GM19099 (cell line): ENCODE measurements around the gene CYB5B.
A peak's percentile ranks its signal among the peaks of the same experiment; 100 is the strongest.

Experiments
- POLR2A ChIP-seq: IDR thresholded peaks from 3 replicates; pipeline ENCODE4 v1.6.1; 2011; ENCODE audit warnings: low read depth; ENCODE audit not compliant: insufficient read length; ENCODE audit errors: extremely low read depth

Gene CYB5B, protein sequence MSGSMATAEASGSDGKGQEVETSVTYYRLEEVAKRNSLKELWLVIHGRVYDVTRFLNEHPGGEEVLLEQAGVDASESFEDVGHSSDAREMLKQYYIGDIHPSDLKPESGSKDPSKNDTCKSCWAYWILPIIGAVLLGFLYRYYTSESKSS

DNA sequence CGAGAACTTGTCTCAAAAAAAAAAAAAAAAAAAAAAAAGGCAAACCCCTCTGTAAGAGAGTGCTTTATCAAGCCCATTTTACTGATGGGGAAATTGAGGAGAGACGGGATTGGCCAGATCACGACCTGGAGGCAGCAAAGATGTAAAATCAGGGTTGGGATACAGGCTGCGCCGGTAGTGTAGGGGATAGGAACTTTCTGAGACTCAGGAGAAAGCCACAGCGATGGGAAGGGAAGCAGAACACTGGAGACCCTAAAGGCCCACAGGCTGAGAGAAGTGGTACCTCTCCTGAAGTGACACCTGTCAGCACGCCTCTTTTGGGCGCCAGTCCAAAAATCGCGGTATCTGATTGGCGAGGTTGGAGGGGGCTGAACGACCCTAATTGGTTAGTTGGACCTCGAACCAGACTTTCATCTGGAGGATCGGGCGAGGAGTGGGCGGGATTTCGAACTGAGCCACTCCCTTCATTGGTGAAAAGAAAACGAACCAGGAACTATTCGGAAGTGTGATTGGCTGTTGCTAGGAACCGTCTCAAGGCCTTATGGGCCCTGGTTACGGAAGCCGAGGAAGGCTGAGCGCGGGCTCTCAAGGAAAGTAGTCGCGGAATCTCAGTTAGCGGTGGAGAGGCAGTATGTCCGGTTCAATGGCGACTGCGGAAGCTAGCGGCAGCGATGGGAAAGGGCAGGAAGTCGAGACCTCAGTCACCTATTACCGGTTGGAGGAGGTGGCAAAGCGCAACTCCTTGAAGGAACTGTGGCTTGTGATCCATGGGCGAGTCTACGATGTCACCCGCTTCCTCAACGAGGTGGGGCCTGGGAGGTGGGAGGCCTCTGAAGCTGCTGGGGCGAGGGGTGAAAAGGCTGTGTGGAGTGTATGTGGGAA, at the start of gene CYB5B:
CYB5B (plus strand) TSS at position 567 of the 882 bp plus-strand sequence; CDS start at position 632, 65 bp downstream.
- TF ChIP-seq POLR2A: peak; percentile 92

DNA sequence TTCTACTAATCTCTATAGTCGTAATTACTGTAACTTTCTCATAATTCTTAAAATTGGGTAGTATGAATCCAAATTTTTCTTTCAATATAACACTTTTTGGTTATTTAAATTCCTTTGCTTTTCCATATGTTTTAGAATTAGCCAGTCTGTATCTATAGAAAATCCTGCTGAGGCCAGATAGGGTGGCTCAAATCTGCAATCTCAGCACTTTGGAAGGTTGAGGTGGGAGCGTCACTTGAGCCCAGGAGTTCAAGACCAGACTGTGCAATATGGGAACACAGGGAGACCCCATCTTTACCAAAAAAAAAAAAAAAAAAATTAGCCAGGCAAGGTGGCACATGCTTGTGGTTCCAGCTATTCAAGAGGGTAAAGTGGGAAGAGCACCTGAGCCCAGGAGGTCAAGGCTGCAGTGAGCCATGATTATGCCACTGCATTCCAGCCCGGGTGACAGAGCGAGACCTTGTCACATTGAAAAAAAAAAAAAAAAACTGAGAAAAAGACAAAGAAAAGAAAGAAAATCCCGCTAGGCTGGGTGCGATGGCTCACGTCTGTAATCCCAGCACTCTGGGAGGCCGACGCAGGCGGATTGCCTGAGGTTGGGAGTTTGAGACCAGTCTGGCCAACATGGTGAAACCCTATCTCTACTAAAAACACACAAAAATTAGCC, 47.9 kb upstream of the CYB5B start:
- no peak for TF ChIP-seq POLR2A

DNA sequence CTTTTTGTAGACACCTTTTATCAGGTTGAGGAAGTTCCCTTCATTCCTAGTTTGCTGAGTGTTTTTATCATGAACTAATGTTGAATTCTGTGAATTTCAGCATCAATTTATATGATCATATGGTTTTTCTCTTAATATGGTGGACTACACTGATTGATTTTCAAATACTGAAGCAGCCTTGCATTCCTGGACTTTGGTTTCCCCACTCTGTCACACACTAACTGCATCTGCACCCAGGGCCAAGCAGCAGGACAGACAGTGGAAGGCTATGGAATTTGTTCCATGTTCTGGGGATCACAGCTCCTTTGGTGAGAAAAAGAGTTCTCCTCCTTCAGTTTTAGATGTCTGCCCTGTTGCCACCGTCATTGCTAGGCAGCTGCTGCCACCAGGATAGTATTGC, 46.4 kb upstream of the CYB5B start:
- TF ChIP-seq POLR2A: no peak

DNA sequence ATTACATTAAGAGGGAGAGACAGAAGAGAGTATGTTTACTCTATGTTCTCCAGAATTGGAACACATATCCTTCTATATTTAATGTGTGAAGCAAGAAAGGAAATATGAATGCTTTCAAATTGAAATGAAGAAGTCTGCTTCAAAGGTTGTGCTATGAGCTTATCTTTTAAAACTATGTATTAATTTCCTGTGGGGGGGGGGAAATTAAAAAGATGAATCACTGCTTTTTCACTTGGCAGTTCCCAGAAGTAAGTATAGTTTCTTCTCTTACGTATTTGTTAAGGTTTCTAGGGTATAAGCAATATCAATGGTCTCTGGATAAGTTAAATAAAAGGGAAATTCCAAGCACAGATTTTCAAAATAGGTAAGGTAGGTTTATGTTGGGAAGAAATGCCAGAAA, 45.7 kb upstream of the CYB5B start:
- TF ChIP-seq POLR2A: no peak

DNA sequence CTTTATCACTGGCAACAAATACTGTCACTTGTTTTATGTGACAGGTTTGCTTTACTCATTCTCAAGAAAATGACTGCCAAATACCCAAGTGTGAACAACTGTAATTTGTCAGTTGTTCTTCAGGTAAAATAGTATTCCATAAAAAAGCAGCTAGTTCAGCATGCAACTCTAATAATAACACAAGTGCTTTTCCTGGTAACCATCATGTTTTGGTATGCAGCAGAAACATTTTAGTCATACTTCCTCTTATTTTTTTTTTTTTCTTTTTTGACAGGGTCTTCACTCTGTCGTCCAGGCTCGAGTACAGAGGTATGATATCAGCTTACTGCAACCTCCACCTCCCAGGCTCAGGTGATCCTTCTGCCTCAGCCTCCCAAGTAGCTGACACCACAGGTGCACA, 43.2 kb upstream of the CYB5B start:
- TF ChIP-seq POLR2A: no peak

DNA sequence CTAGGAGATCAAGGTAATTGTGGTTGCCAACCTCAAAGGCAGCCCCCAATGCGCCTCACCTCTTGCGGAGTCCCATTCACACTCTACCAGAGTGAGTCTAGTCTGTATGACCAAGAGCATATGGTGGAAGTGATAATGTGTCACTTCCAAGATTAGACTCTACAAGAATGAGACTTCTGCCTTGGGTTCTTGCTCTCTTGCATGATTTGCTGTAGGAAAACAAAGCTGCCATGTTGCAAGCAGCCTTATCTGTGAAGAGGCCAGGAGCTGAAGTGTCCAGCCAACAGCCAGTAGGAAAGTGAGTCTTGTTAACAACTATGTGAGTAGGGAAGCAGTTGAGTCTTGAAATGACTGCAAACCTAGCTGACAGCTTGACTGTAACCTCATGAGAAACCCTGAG, 42.0 kb upstream of the CYB5B start:
- TF ChIP-seq POLR2A: no peak

DNA sequence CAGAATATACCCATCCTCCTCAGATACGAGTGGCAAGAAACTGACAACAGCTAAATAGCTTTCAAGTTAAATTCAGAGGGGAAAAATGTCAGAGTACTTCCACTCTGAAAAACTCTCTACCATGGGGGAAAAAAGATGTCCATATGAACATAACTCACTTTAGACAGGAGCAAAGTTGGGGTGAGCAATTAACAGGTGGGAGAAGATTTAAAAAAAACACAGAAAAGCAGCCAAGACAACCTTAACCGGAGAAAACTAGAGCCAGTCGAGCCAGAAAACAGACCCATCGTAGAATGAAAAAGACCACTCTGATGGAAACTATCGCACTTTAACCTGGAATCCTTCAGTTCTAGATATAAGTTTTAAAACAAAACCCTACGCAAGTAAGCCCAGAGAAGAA, 39.4 kb upstream of the CYB5B start:
- no peak for TF ChIP-seq POLR2A

DNA sequence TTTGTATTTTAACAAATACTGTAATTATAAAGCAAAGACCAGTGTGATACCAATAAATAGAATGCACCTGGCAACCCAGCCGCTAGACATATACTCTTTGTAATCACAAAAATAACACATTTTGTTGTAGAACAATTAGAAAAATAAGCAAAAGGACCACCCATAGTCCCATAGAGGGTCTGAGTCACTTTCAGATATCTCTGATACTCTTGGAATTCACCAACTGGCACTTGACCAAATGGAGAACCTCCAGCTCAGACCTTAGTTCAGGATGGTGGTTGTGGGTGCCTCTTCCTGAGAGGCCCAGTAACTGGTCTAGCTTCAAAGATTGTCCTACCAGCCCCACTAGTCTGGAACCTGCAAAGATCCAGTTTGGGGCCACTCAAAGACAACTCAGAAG, 37.8 kb upstream of the CYB5B start:
- no peak for TF ChIP-seq POLR2A

DNA sequence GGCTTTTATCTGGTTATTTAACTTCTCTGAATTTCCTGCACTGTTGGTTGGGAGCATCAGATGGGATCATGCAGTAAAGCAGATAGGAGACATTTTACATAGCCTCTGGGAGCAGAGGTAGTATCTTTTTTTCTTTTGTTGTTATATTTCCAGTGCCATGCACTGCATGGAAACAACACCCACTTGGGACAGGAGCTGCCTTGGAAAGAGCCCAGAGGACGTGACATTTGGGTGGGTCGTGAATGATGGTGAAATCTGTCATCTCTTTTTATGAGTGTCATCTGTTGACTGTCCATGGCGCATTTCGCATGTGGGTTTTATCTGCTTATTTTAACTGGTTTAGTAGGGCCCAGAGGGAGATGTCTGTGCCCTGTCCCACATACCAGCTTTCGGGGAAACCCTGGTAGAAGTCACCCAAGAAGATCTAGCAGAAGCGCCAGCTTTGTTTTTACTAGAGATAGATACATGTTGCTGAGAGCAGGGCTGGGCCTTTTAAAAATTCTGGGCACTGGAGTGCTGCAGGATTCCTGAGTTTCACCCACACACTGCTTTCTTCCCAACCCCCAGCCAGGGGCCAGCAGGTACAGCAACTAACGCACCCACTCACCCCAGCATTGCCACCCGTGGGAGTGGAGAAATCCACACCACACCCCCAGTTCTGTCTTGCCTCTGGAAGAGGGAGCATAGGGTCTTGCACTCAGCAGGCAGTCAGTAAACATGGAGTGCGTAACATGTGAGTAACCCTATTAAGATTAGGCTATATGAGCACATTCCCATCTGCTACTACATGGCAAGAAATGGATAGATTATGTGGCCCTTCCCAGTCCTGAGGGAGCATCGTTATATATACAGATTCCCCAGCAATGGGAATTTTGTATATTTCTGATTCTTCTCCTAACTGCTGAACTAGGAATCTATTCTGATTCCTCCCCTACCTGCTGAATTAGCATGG, 30.2 kb upstream of the CYB5B start:
- no peak for TF ChIP-seq POLR2A

DNA sequence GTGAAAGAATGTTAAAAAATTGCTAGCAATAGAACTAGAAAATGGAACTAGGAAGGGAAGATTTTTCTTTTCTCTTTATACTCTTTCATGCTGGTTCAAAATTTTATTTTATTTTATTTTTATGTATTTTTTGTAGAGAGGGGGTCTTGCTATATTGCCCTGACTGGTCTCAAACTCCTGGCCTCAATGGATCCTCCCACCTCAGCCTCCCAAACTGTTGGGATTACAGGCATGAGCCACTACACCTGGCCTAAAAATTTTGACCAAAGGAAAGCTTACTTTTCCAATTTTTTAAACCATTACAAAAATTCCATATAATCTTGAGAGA, 28.6 kb upstream of the CYB5B start:
- no peak for TF ChIP-seq POLR2A

DNA sequence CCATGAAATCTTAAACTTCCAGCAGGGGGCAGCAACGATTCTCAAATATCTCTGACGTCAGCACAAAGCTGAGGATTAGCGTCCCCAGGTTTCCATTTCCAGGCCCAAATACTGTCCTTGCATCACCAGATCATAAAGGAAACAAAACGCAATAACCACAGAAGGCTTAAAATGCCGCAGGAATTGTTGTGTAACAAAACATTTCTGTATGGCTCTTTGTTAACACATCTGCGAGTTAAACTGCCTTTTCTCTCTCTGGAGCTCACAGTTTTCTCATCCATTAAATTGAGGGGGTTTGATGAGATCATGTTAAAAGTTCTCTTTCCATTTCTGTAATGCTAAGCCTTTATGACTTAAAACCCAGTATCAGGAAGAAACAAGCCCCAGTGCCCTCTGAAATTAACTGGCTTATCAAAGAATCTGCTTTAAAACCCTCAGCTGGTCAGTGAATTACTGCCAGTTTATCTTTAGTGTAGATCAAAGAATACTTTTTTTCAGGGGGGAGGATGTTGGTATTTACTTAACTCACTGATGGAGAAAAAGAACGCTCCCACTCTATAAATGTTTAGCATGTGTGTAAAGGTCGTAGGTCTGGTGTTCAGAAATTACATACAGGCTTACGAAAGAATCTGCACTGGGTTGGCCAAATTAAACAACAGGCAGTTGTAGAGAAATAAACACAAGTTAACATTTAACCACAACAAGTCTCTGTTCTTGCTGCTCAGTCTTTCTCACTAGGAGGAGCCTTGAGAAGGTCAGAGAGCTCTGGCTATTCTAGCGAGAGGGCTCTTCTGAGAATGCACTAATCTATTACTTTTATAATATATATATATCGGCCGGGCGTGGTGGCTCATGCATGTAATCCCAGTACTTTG, 28.0 kb upstream of the CYB5B start:
- TF ChIP-seq POLR2A: peak; percentile 25

DNA sequence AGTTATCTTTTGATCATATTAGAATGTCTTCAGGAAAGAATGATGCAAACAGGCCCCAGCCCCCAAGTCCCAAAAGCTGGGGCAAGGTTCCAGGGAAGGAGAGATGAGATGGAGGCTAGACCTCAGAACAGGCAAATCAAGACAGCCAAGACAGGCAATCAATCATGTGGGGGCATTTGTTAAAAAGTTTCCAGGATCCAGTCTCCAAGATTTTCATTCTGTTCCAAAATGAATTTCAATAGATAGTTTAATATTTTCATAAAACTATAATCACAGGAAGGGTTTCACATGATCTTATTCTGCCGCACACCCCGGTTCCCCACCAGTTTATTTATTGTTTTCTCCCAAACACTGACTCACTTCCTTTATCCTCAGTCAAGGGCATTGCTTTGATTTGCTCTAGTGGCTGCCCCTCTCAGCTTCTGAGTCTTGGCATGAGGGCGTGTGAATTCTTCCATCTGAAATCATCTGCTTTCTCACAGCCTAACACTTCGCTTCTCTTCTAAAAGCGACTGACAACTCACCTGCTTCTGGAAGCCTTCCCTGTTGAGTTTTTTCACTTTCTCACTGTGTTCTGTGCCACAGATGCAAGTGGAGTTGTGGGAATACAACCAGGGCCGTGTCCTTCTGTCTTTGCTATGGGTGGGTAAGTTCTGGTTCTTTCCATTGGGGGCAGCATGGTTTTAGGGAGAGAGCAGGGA, 26.4 kb upstream of the CYB5B start:
- TF ChIP-seq POLR2A: no peak

DNA sequence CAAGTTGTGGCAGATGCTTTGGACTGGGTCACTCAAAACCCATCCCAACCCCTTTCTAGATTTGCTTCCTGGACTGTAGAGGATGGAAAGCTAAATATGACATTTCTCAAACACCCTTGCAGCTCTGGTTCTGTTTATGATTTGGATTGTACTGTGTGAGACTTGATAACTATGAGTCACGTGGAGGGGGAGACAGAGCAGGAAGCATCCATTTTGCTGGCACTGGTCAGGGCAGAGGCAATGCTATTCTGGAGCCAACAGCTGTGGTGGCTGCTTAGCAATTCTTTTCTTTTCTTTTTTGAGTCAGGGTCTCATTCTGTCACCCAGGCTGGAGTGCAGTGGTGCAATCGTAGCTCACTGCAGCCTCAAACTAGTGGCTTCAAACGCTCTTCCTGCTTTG, 25.1 kb upstream of the CYB5B start:
- no peak for TF ChIP-seq POLR2A
